Tibial artery (tissue), 4 donors: ENCODE results near the gene NOTCH1.

Source experiments
- DNase-seq, 2 donors: peaks; one replicate each; pipeline ENCODE4 v3.0.0-alpha.2; 2019
- H3K27ac ChIP-seq, 2 donors: fragments of 200-600 bp; sonication (generic) in 1 of 2; 1 replicate in 1 of 2; 2 replicates in 1 of 2; pipeline ENCODE4 v1.5.1; 2018 to 2019; ENCODE audit warnings: mild to moderate bottlenecking in 1 of 2
- H3K27me3 ChIP-seq, 2 donors: fragments of 200-600 bp; sonication (generic) in 1 of 2; one replicate each; pipeline versions ENCODE4 v1.5.1 to v1.6.0; 2016 to 2019
- H3K36me3 ChIP-seq, 3 donors: fragments of 200-600 bp; sonication (generic) in 2 of 3; one replicate each; pipeline ENCODE4 v1.5.1; 2016 to 2019; ENCODE audit warnings: mild to moderate bottlenecking in 2 of 3
- H3K4me1 ChIP-seq, 4 donors: fragments of 200-600 bp; sonication (generic) in 2 of 4; 1 replicate in 3 of 4; 2 replicates in 1 of 4; pipeline ENCODE4 v1.5.1; 2016 to 2019
- H3K4me3 ChIP-seq, 2 donors: fragments of 200-600 bp; sonication (generic) in 1 of 2; 1 replicate in 1 of 2; 2 replicates in 1 of 2; pipeline ENCODE4 v1.5.1; 2018 to 2019; ENCODE audit warnings: mild to moderate bottlenecking in 2 of 2
- H3K9me3 ChIP-seq, 3 donors: fragments of 200-600 bp; sonication (generic) in 1 of 3; one replicate each; pipeline ENCODE4 v1.5.1; 2016 to 2019
- CTCF ChIP-seq, 2 experiments: fragments of 200-600 bp in 1 of 2; fragments of 450-650 bp in 1 of 2; IDR thresholded peaks; one replicate each; pipeline ENCODE4 v1.5.1; 2017 to 2019; ENCODE audit warnings: antibody characterized with exemption in 2 of 2, mild to moderate bottlenecking in 1 of 2, moderate library complexity in 1 of 2
- intact Hi-C: fragments of 100-400 bp; cut with DNase I; formaldehyde crosslinking; loops from one replicate; pipeline ENCODE4 v1.15.0; 2023; ENCODE audit warnings: low total_unique reads

Gene NOTCH1

GRCh38 chr9:136589766-136590763 is 44.2 kb upstream of the NOTCH1 start:
- no peak for DNase-seq

GRCh38 chr9:136588663-136589464 is 43.0 kb upstream of the NOTCH1 start:
- Histone ChIP-seq H3K27ac (no peak overlapping the region), H3K4me1 (peaks cover 0 to 16% (median 10%) of the 10 kb centered on the region in 4 donors), H3K36me3 (no peaks in the 10 kb centered on the region), H3K27me3 (peaks cover 0 to 41% of the 10 kb centered on the region in 2 donors), H3K4me3 (no peak overlapping the region), H3K9me3 (no peaks in the 10 kb centered on the region)
- no peak for DNase-seq
- intact Hi-C loops, result no loop called here
- TF ChIP-seq CTCF (IDR thresholded peaks at IDR 0.05), result no peak

More at GRCh38 chr9:136589766-136590763, 44.2 kb upstream of the NOTCH1 start:
- Histone ChIP-seq H3K4me3 (no peak overlapping the region), H3K36me3 (no peaks in the 10 kb centered on the region), H3K27me3 (peaks cover 0 to 41% of the 10 kb centered on the region in 2 donors), H3K9me3 (no peaks in the 10 kb centered on the region), H3K4me1 (peaks cover 0 to 16% (median 10%) of the 10 kb centered on the region in 4 donors), H3K27ac (no peak overlapping the region)
- intact Hi-C loops, result no loop called here
- no peak for TF ChIP-seq CTCF (IDR thresholded peaks at IDR 0.05)

- H3K27ac ChIP-seq, result no peak overlapping the region
- no peaks in the 10 kb centered on the region for H3K36me3 ChIP-seq
- H3K4me1 ChIP-seq, result peaks cover 0 to 16% (median 10%) of the 10 kb centered on the region in 4 donors
- TF ChIP-seq CTCF (IDR thresholded peaks at IDR 0.05), result no peak
- intact Hi-C loops, result no loop called here
- H3K9me3 ChIP-seq, result no peaks in the 10 kb centered on the region
- H3K4me3 ChIP-seq, result no peak overlapping the region
- no peak for DNase-seq
- peaks cover 0 to 41% of the 10 kb centered on the region in 2 donors for H3K27me3 ChIP-seq
Observed at GRCh38 chr9:136587944-136588662, 42.3 kb upstream of the NOTCH1 start.

GRCh38 chr9:136587145-136587943 is 41.5 kb upstream of the NOTCH1 start:
- DNase-seq, result peak in 1 of 2 donors; percentile 63
- intact Hi-C loops, result no loop called here
- no peak for TF ChIP-seq CTCF (IDR thresholded peaks at IDR 0.05)
- H3K36me3 ChIP-seq, result no peaks in the 10 kb centered on the region
- H3K27me3 ChIP-seq, result peaks cover 0 to 37% of the 10 kb centered on the region in 2 donors
- H3K27ac ChIP-seq, result no peak overlapping the region
- peaks cover 0 to 16% (median 10%) of the 10 kb centered on the region in 4 donors for H3K4me1 ChIP-seq
- H3K9me3 ChIP-seq, result no peaks in the 10 kb centered on the region
- no peak overlapping the region for H3K4me3 ChIP-seq
